IMR-90 (cell line): ENCODE data around the gene GRM5. TPM values are rescaled to one million over a fixed set of nuclear protein-coding genes. Genes with fewer than 3 reads are reported as not detected.
A peak's percentile ranks its signal among the peaks of the same experiment; 100 is the strongest.

Experiments
- ATAC-seq: fragments of 200-7000 bp; cut with Tn5 transposase; 2 replicates; pipeline ENCODE4 v1.9.1; 2020; ENCODE audit warnings: low read depth, mild to moderate bottlenecking, moderate library complexity
- BruUV-seq: library from RNA; stranded (reverse); fragments of 400-500 nt; replicated peaks from 2 replicates; lab custom pipeline; 2021; lab: Mats Ljungman, UMichigan
- CTCF ChIA-PET: fragments of 300-600 bp; formaldehyde crosslinking; extraction: SDS; loops from one replicate; lab custom pipeline; 2021; ENCODE audit warnings: antibody characterized with exemption; lab: Yijun Ruan, JAX
- POLR2A ChIA-PET: fragments of 300-600 bp; sonication (Branson Sonifier 250); formaldehyde crosslinking; loops from one replicate; lab custom pipeline; 2022; ENCODE audit warnings: antibody characterized with exemption; ENCODE audit not compliant: unreplicated experiment; lab: Charles Lee
- DNase-seq: peaks from one replicate; pipeline ENCODE4 v3.0.0; 2013
- H2AFZ ChIP-seq: replicated peaks from 2 replicates; pipeline ENCODE3; 2013; ENCODE audit warnings: low read length, mild to moderate bottlenecking; ENCODE audit not compliant: poor library complexity
- H2AK5ac ChIP-seq: 2 replicates; pipeline ENCODE4 v1.6.1; 2013; ENCODE audit warnings: low read depth, low read length, inconsistent platforms
- H2AK9ac ChIP-seq: replicated peaks from 2 replicates; pipeline ENCODE3; 2013; ENCODE audit warnings: mild to moderate bottlenecking, low read depth, low read length, moderate library complexity; ENCODE audit not compliant: poor library complexity
- H2BK120ac ChIP-seq: 2 replicates; pipeline ENCODE4 v1.6.1; 2013; ENCODE audit warnings: low read depth, low read length, inconsistent platforms
- H2BK15ac ChIP-seq: 3 replicates; pipeline ENCODE4 v1.6.1; 2013; ENCODE audit warnings: low read depth, low read length, inconsistent platforms
- H2BK20ac ChIP-seq: 2 replicates; pipeline ENCODE4 v1.6.1; 2013; ENCODE audit warnings: low read depth, mild to moderate bottlenecking, inconsistent platforms, low read length, moderate library complexity
- H2BK5ac ChIP-seq: 2 replicates; pipeline ENCODE4 v1.6.1; 2013; ENCODE audit warnings: mild to moderate bottlenecking, low read depth, low read length, inconsistent platforms; ENCODE audit not compliant: poor library complexity, severe bottlenecking
- H3K14ac ChIP-seq: replicated peaks from 2 replicates; pipeline ENCODE4 v1.6.1; 2013; ENCODE audit warnings: low read depth, low read length, inconsistent platforms
- H3K18ac ChIP-seq: 2 replicates; pipeline ENCODE4 v1.6.1; 2013; ENCODE audit warnings: low read depth, low read length, control low read depth
- H3K23ac ChIP-seq: 2 replicates; pipeline ENCODE4 v1.6.1; 2013; ENCODE audit warnings: low read depth, low read length, inconsistent platforms
- H3K27ac ChIP-seq: 2 replicates; pipeline ENCODE4 v1.5.1; 2013; ENCODE audit warnings: mild to moderate bottlenecking, control low read depth, low read length; ENCODE audit not compliant: insufficient read depth
- H3K27me3 ChIP-seq: 2 replicates; pipeline ENCODE4 v1.6.1; 2013; ENCODE audit warnings: low read length; ENCODE audit not compliant: control insufficient read depth, insufficient read depth
- H3K36me3 ChIP-seq: 2 replicates; pipeline ENCODE4 v1.6.1; 2013; ENCODE audit warnings: low read length, mixed read lengths; ENCODE audit not compliant: control insufficient read depth, insufficient read depth
- H3K4ac ChIP-seq: 2 replicates; pipeline ENCODE4 v1.6.1; 2013; ENCODE audit warnings: low read depth, low read length, inconsistent platforms
- H3K4me1 ChIP-seq: 2 replicates; pipeline ENCODE4 v1.6.1; 2013; ENCODE audit warnings: low read length, mixed read lengths; ENCODE audit not compliant: control insufficient read depth, insufficient read depth
- H3K4me2 ChIP-seq: 2 replicates; pipeline ENCODE4 v1.6.1; 2013; ENCODE audit warnings: low read depth, mild to moderate bottlenecking, control low read depth, low read length, moderate library complexity
- H3K4me3 ChIP-seq: 2 replicates; pipeline ENCODE4 v1.5.1; 2013; ENCODE audit warnings: low read depth, mild to moderate bottlenecking, control low read depth, low read length, moderate library complexity; ENCODE audit not compliant: insufficient read depth
- H3K56ac ChIP-seq: 2 replicates; pipeline ENCODE4 v1.6.1; 2013; ENCODE audit warnings: low read length, inconsistent platforms; ENCODE audit not compliant: insufficient read depth; ENCODE audit errors: extremely low read depth
- H3K79me1 ChIP-seq, 2 experiments: 2 replicates each; pipeline ENCODE4 v1.6.1; 2013; ENCODE audit warnings: low read length in 2 of 2, inconsistent platforms in 1 of 2, low read depth in 1 of 2
- H3K9ac ChIP-seq: 2 replicates; pipeline ENCODE4 v1.6.1; 2013; ENCODE audit warnings: low read depth, low read length, control low read depth
- H3K9me1 ChIP-seq: 2 replicates; pipeline ENCODE4 v1.6.1; 2013; ENCODE audit warnings: low read length, inconsistent platforms; ENCODE audit not compliant: insufficient read depth
- H3K9me3 ChIP-seq: 2 replicates; pipeline ENCODE4 v1.6.1; 2013; ENCODE audit warnings: low read length; ENCODE audit not compliant: control insufficient read depth, insufficient read depth
- H4K20me1 ChIP-seq: 2 replicates; pipeline ENCODE4 v1.6.1; 2013; ENCODE audit warnings: low read length, inconsistent platforms; ENCODE audit not compliant: insufficient read depth
- H4K5ac ChIP-seq: 2 replicates; pipeline ENCODE4 v1.6.1; 2013; ENCODE audit warnings: mild to moderate bottlenecking, low read depth, low read length, control low read depth
- H4K8ac ChIP-seq, 2 experiments: 2 replicates each; pipeline ENCODE4 v1.6.1; 2013; ENCODE audit warnings: low read depth in 2 of 2, low read length in 2 of 2, control low read depth in 1 of 2, inconsistent platforms in 1 of 2
- H4K91ac ChIP-seq: 2 replicates; pipeline ENCODE4 v1.6.1; 2013; ENCODE audit warnings: low read depth, low read length, inconsistent platforms; ENCODE audit not compliant: insufficient read depth
- CEBPB ChIP-seq: IDR thresholded peaks from 2 replicates; pipeline ENCODE4 v1.6.1; 2012; ENCODE audit warnings: low read depth, low read length, improper control_type of control experiment
- MAZ ChIP-seq: IDR thresholded peaks from 2 replicates; pipeline ENCODE4 v1.6.1; 2012; ENCODE audit warnings: low read depth, mild to moderate bottlenecking, low read length, improper control_type of control experiment, moderate library complexity, borderline replicate concordance
- MXI1 ChIP-seq: IDR thresholded peaks from 2 replicates; pipeline ENCODE4 v1.6.1; 2012; ENCODE audit warnings: low read depth, mild to moderate bottlenecking, low read length, moderate library complexity, borderline replicate concordance
- RAD21 ChIP-seq: IDR thresholded peaks from 2 replicates; pipeline ENCODE4 v1.6.1; 2012; ENCODE audit warnings: low read length, improper control_type of control experiment
- RCOR1 ChIP-seq: IDR thresholded peaks from 2 replicates; pipeline ENCODE4 v1.6.1; 2012; ENCODE audit warnings: mild to moderate bottlenecking, low read length, improper control_type of control experiment; ENCODE audit not compliant: insufficient replicate concordance
- SMC3 ChIP-seq: fragments of 150-350 bp; IDR thresholded peaks from 2 replicates; pipeline ENCODE4 v1.6.1; 2016; ENCODE audit warnings: low read depth, mild to moderate bottlenecking, antibody characterized with exemption, low read length, moderate library complexity
- dilution Hi-C: fragments of 300-500 bp; cut with HindIII; formaldehyde crosslinking; loops from one replicate; pipeline ENCODE4 v1.14.3; 2018; ENCODE audit warnings: low sequenced_read_pairs; ENCODE audit not compliant: unreplicated experiment
- in situ Hi-C: fragments of 300-500 bp; cut with MboI; formaldehyde crosslinking; loops from 3 replicates; pipeline ENCODE4 v1.14.3; 2019; ENCODE audit warnings: low sequenced_read_pairs, inconsistent platforms, mixed read lengths
- intact Hi-C: fragments of 100-400 bp; cut with micrococcal nuclease; formaldehyde crosslinking; loops from 2 replicates; pipeline ENCODE4 v1.10.0; 2022
- polyA plus RNA-seq, 3 experiments: library from polyadenylated mRNA; depleted of rRNA; stranded (reverse); fragments of >200 nt; gene quantifications; 2 replicates each; pipeline ENCODE4 v1.2.3, GENCODE V29; 2012; ENCODE audit warnings: low replicate concordance in 1 of 3
- total RNA-seq: library from RNA; depleted of rRNA; stranded (reverse); fragments of >200 nt; gene quantifications from 2 replicates; pipeline ENCODE4 v1.2.3, GENCODE V29; 2012
- TF ChIP-seq, protein P1 (sequence below): conservative IDR thresholded peaks from 2 replicates; pipeline ENCODE4 v1.5.1; 2012; ENCODE audit warnings: mild to moderate bottlenecking, low read depth, low read length, improper control_type of control experiment
- TF ChIP-seq, protein P2 (sequence below): fragments of 150-350 bp; IDR thresholded peaks from 2 replicates; pipeline ENCODE4 v1.6.1; 2016; ENCODE audit warnings: low read depth, mild to moderate bottlenecking, low read length, moderate library complexity, borderline replicate concordance

Gene GRM5
- total and polyA plus RNA-seq, 2 of the 4 experiments (the other 2 are of a cell fraction): under 0.01 TPM

DNA sequence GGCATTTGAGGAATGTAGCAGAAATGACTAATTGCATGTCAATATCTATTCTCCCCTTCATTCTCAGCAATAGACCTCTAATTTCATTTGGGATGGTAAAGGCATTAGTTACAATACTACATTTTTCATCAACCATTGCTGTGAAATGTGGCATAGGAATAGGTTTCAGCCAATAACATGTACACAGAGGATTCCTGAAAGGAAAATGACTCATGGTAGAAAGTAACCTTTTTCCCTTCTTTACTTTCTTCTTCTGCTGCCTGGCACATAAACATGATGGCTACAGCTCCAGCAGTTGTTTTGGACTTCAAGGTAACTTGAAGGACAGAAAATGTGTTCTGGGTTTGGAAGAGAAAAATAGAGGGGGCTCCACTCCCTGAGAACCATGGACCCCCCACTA, 496.4 kb downstream of the GRM5 start:
- no peak overlapping the region for H4K5ac ChIP-seq
- H4K20me1 ChIP-seq: no peaks in the 10 kb centered on the region
- no peak overlapping the region for H3K14ac ChIP-seq
- no peak overlapping the region for H2BK20ac ChIP-seq
- H3K9me3 ChIP-seq: no peaks in the 10 kb centered on the region
- ChIA-PET CTCF (no interaction called here), POLR2A (no interaction called here)
- dilution Hi-C loops (no loop called here), intact Hi-C loops (no loop called here), in situ Hi-C loops (loop anchor here (25.0 kb wide), 1 partner anchor 318 kb away; no protein-coding TSS in a partner anchor)
- no peak overlapping the region for H2AK5ac ChIP-seq
- H3K4me2 ChIP-seq: no peak overlapping the region
- ATAC-seq (no peak), DNase-seq (peak; percentile 8)
- H4K8ac ChIP-seq: no peak overlapping the region
- no peaks in the 10 kb centered on the region; the same call in 1 of the 2 replicates for H3K27me3 ChIP-seq
- no peak overlapping the region for H3K4ac ChIP-seq
- no peak overlapping the region for H2BK15ac ChIP-seq
- no peaks in the 10 kb centered on the region for H3K4me1 ChIP-seq
- no peak overlapping the region for H3K18ac ChIP-seq
- H3K79me1 ChIP-seq: no peaks in the 10 kb centered on the region
- H2AFZ ChIP-seq: no peak overlapping the region
- H3K27ac ChIP-seq: no peak overlapping the region
- no peak overlapping the region for H4K91ac ChIP-seq
- TF ChIP-seq SMC3: no peak
- TF ChIP-seq RAD21: no peak
- TF ChIP-seq RCOR1: no peak
- TF ChIP-seq MAZ: no peak
- TF ChIP-seq CEBPB: no peak
- TF ChIP-seq, protein P1, sequence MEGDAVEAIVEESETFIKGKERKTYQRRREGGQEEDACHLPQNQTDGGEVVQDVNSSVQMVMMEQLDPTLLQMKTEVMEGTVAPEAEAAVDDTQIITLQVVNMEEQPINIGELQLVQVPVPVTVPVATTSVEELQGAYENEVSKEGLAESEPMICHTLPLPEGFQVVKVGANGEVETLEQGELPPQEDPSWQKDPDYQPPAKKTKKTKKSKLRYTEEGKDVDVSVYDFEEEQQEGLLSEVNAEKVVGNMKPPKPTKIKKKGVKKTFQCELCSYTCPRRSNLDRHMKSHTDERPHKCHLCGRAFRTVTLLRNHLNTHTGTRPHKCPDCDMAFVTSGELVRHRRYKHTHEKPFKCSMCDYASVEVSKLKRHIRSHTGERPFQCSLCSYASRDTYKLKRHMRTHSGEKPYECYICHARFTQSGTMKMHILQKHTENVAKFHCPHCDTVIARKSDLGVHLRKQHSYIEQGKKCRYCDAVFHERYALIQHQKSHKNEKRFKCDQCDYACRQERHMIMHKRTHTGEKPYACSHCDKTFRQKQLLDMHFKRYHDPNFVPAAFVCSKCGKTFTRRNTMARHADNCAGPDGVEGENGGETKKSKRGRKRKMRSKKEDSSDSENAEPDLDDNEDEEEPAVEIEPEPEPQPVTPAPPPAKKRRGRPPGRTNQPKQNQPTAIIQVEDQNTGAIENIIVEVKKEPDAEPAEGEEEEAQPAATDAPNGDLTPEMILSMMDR: no peak
- TF ChIP-seq, protein P2, sequence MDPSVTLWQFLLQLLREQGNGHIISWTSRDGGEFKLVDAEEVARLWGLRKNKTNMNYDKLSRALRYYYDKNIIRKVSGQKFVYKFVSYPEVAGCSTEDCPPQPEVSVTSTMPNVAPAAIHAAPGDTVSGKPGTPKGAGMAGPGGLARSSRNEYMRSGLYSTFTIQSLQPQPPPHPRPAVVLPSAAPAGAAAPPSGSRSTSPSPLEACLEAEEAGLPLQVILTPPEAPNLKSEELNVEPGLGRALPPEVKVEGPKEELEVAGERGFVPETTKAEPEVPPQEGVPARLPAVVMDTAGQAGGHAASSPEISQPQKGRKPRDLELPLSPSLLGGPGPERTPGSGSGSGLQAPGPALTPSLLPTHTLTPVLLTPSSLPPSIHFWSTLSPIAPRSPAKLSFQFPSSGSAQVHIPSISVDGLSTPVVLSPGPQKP: no peak
- no peak for TF ChIP-seq MXI1
- no peak overlapping the region for H3K56ac ChIP-seq
- BruUV-seq: no TSS peak
- no peak overlapping the region for H2BK120ac ChIP-seq
- H3K9me1 ChIP-seq: no peaks in the 10 kb centered on the region
- no peak overlapping the region for H2BK5ac ChIP-seq
- H3K23ac ChIP-seq: no peak overlapping the region
- H3K36me3 ChIP-seq: no peaks in the 10 kb centered on the region
- no peak overlapping the region for H3K4me3 ChIP-seq
- H2AK9ac ChIP-seq: no peak overlapping the region
- H3K9ac ChIP-seq: no peak overlapping the region
